Measurements from ENCODE around the gene AGAP1.
"Not testable (repeated sequence)": the region's sequence is repeated elsewhere in the genome, so short reads cannot be mapped to it uniquely, and the experiment has no call there.

Gene AGAP1

GRCh38 chr2:236141616-236142015 is 647.8 kb downstream of the AGAP1 start:
- H3K27me3 ChIP-seq (ENCODE audit: control insufficient read depth, insufficient read depth, low read length, poor library complexity, severe bottlenecking); H3K9me3 ChIP-seq (ENCODE audit: control insufficient read depth, low read length); H3K4me3 ChIP-seq (ENCODE audit: insufficient read depth, low read depth, low read length); H3K27ac ChIP-seq (ENCODE audit: insufficient read depth, low read depth, low read length, poor library complexity, severe bottlenecking); H3K4me1 ChIP-seq (ENCODE audit: control insufficient read depth, insufficient read depth, low read length); H3K36me3 ChIP-seq (ENCODE audit: control insufficient read depth, insufficient read depth, low read length): not testable (repeated sequence)
- 89% methylated on average over 11 of the region's 11 CpGs for WGBS, 2 experiments

DNA sequence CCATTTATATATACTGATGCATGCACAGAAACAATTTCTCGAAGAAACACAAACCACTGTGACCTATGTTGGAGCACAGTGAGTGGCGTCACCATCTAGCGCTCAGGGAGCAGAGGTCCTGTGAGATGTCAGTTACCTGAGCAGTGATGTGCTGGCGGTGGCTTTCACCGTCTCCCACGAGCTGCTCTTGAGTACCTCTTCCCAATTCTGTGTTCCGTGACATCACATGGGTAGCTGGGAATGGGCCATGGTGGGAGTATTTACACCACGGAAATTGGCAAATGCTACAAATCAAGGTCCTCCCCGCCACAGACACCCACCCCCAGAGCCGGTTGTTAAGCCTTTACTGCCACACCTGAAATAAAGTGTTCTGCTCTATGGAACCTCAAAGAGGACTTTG is 650.0 kb downstream of the AGAP1 start:
- no peaks in the 10 kb centered on the region for H3K36me3 ChIP-seq (ENCODE audit: control insufficient read depth, insufficient read depth, low read length)
- no peak overlapping the region for H3K4me3 ChIP-seq (ENCODE audit: insufficient read depth, low read depth, low read length)
- 94 to 95% methylated on average over 10 of the region's 10 CpGs for WGBS, 2 experiments
- H3K4me1 ChIP-seq (ENCODE audit: control insufficient read depth, insufficient read depth, low read length), result no peaks in the 10 kb centered on the region
- H3K9me3 ChIP-seq (ENCODE audit: control insufficient read depth, low read length), result no peaks in the 10 kb centered on the region
- H3K27me3 ChIP-seq (ENCODE audit: control insufficient read depth, insufficient read depth, low read length, poor library complexity, severe bottlenecking), result peaks cover 9% of the 10 kb centered on the region
- no peak overlapping the region for H3K27ac ChIP-seq (ENCODE audit: insufficient read depth, low read depth, low read length, poor library complexity, severe bottlenecking)

DNA sequence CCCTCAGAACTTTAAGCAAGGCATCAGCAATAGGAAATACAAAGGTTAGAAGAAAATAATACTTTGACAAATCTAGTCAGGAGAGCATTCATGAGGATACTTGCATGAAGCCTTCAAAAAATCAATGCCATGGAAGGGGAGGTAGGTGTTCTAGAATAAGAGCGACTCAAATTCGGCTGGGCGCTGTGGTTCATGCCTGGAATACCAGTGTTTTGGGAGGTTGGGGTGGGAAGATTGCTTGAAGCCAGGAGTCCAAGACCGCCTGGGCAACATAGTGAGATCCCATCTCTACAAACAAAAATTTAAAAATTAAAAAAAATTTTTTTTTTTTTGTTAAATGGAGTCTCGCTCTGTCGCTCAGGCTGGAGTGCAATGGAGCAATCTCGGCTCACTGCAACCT is 652.6 kb downstream of the AGAP1 start:
- no peaks in the 10 kb centered on the region for H3K9me3 ChIP-seq (ENCODE audit: control insufficient read depth, low read length)
- H3K27ac ChIP-seq (ENCODE audit: insufficient read depth, low read depth, low read length, poor library complexity, severe bottlenecking), result no peak overlapping the region
- no peaks in the 10 kb centered on the region for H3K36me3 ChIP-seq (ENCODE audit: control insufficient read depth, insufficient read depth, low read length)
- H3K27me3 ChIP-seq (ENCODE audit: control insufficient read depth, insufficient read depth, low read length, poor library complexity, severe bottlenecking), result peaks cover 9% of the 10 kb centered on the region
- no peaks in the 10 kb centered on the region for H3K4me1 ChIP-seq (ENCODE audit: control insufficient read depth, insufficient read depth, low read length)
- WGBS, 2 experiments, result 93 to 94% methylated on average over 6 of the region's 7 CpGs
- H3K4me3 ChIP-seq (ENCODE audit: insufficient read depth, low read depth, low read length), result no peak overlapping the region

DNA sequence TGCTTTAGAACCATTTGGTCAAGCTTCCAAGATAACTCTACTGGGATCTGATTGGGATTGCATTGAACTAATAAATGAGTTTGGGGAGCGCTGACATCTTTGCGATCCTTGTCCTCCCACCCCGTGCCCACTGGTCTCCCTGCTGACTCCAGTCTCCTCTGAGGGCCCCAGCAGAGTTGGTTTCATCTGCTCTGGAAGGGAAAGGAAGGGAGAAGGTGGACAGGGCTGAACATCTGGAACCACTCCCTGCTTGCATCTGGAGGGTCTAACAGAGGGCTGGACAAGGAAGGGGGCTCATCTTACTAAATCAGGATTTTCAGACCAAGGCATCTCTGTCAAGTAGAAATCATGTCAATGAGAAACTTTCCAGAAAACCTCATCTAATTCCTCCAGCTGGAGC is 661.6 kb downstream of the AGAP1 start:
- peaks cover 12% of the 10 kb centered on the region for H3K4me1 ChIP-seq (ENCODE audit: control insufficient read depth, insufficient read depth, low read length)

DNA sequence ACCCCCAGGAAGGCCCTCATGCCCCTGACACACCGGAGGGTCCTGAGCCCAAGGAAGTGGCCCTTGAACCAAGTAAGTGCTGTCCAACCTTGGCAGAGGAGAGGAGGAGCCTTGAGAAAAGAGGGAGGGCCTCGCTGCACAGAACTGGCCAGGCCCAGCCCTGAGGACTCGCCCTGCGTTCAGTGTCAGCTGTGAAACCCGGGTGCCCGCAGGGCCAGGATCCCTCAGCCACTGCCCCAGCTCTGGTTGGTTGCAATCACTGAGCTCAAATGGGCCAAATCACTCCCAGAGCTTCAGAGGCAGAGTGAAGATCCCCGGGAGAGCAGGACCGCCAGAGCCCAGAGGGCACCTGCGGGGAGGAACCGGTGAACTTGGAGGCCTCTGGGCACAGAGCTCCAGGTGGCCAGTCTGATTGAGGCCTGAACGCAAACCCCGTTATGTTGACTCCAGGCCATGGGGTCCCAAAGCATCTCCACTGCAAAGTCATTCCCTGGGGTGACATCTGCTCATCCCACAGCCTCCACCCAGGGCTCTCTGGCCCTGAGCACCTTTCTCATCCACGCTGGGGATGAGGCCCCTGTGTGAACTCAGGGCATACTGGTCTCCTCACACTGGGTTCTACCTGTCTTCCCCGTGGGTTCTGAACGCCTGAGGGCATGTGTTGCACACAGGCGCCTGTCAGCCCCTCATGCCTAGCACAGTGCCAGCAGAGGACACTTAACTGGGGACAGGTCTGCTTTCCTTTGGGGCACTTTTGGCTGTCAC is 662.4 kb downstream of the AGAP1 start:
- H3K4me1 ChIP-seq (ENCODE audit: control insufficient read depth, insufficient read depth, low read length), result peaks cover 19% of the 10 kb centered on the region

More for the DNA sequence above, 661.6 kb downstream of the AGAP1 start:
- Histone ChIP-seq H3K27me3 (ENCODE audit: control insufficient read depth, insufficient read depth, low read length, poor library complexity, severe bottlenecking) (peaks cover 65% of the 10 kb centered on the region), H3K27ac (ENCODE audit: insufficient read depth, low read depth, low read length, poor library complexity, severe bottlenecking) (no peak overlapping the region), H3K36me3 (ENCODE audit: control insufficient read depth, insufficient read depth, low read length) (no peaks in the 10 kb centered on the region), H3K9me3 (ENCODE audit: control insufficient read depth, low read length) (no peaks in the 10 kb centered on the region), H3K4me3 (ENCODE audit: insufficient read depth, low read depth, low read length) (no peak overlapping the region)
- WGBS, 2 experiments, result 92 to 95% methylated on average over 3 of the region's 3 CpGs

GRCh38 chr2:236156860-236157194 is 663.0 kb downstream of the AGAP1 start:
- no peaks in the 10 kb centered on the region for H3K36me3 ChIP-seq (ENCODE audit: control insufficient read depth, insufficient read depth, low read length)
- no peak overlapping the region for H3K27ac ChIP-seq (ENCODE audit: insufficient read depth, low read depth, low read length, poor library complexity, severe bottlenecking)
- H3K4me1 ChIP-seq (ENCODE audit: control insufficient read depth, insufficient read depth, low read length), result peaks cover 19% of the 10 kb centered on the region
- 83 to 89% methylated on average over 6 of the region's 7 CpGs for WGBS, 2 experiments
- no peaks in the 10 kb centered on the region for H3K9me3 ChIP-seq (ENCODE audit: control insufficient read depth, low read length)
- no peak overlapping the region for H3K4me3 ChIP-seq (ENCODE audit: insufficient read depth, low read depth, low read length)
- peaks cover 79% of the 10 kb centered on the region for H3K27me3 ChIP-seq (ENCODE audit: control insufficient read depth, insufficient read depth, low read length, poor library complexity, severe bottlenecking)

More for the DNA sequence above, 662.4 kb downstream of the AGAP1 start:
- no peak overlapping the region for H3K4me3 ChIP-seq (ENCODE audit: insufficient read depth, low read depth, low read length)
- WGBS, 2 experiments, result 91 to 94% methylated on average over 16 of the region's 16 CpGs
- H3K27ac ChIP-seq (ENCODE audit: insufficient read depth, low read depth, low read length, poor library complexity, severe bottlenecking), result no peak overlapping the region
- no peaks in the 10 kb centered on the region for H3K36me3 ChIP-seq (ENCODE audit: control insufficient read depth, insufficient read depth, low read length)
- peaks cover 73% of the 10 kb centered on the region for H3K27me3 ChIP-seq (ENCODE audit: control insufficient read depth, insufficient read depth, low read length, poor library complexity, severe bottlenecking)
- no peaks in the 10 kb centered on the region for H3K9me3 ChIP-seq (ENCODE audit: control insufficient read depth, low read length)

- H3K4me3 ChIP-seq (ENCODE audit: insufficient read depth, low read depth, low read length), result no peak overlapping the region
- H3K27ac ChIP-seq (ENCODE audit: insufficient read depth, low read depth, low read length, poor library complexity, severe bottlenecking), result no peak overlapping the region
- no peaks in the 10 kb centered on the region for H3K36me3 ChIP-seq (ENCODE audit: control insufficient read depth, insufficient read depth, low read length)
- H3K9me3 ChIP-seq (ENCODE audit: control insufficient read depth, low read length), result no peaks in the 10 kb centered on the region
- H3K27me3 ChIP-seq (ENCODE audit: control insufficient read depth, insufficient read depth, low read length, poor library complexity, severe bottlenecking), result peaks cover 84% of the 10 kb centered on the region
- peaks cover 19% of the 10 kb centered on the region for H3K4me1 ChIP-seq (ENCODE audit: control insufficient read depth, insufficient read depth, low read length)
- 93 to 95% methylated on average over 5 to 6 of the region's 6 CpGs for WGBS, 2 experiments
Measured at GRCh38 chr2:236157366-236157765, 663.5 kb downstream of the AGAP1 start.

DNA sequence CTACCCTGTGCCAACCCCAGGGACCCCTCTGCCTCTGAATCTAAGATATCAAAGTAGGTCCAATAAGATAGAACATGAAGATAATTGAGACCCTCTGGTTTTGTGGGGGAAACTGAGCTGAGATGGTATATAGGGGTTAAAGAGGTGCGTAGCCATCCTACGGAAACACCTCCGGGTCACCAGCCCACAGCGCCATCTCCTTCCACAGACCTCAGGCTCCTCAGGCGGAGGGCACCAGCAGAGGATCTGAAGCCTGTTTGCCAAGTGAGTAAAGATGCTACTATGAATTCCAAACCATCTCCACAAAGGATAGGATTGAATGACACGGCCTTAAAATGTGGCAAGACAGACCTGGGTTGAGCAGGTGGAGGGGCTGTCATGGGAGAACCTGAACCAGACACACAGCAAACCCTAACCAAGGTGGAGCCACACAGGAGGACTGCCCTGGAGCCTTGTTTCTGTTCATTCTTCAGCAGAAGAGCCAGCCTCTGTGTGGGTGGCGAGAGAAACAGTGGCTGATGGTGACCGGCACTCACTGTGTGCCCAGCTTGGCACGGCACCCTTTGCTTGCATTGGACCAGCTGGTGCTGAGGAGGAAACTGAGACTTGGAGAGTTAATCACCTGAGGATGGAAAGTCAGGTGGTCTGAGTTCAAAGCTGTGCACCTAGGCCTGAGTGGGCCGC is 664.1 kb downstream of the AGAP1 start:
- peaks cover 90% of the 10 kb centered on the region for H3K27me3 ChIP-seq (ENCODE audit: control insufficient read depth, insufficient read depth, low read length, poor library complexity, severe bottlenecking)
- H3K4me3 ChIP-seq (ENCODE audit: insufficient read depth, low read depth, low read length), result no peak overlapping the region
- H3K27ac ChIP-seq (ENCODE audit: insufficient read depth, low read depth, low read length, poor library complexity, severe bottlenecking), result no peak overlapping the region
- no peaks in the 10 kb centered on the region for H3K9me3 ChIP-seq (ENCODE audit: control insufficient read depth, low read length)
- 92 to 95% methylated on average over 9 to 10 of the region's 10 CpGs for WGBS, 2 experiments
- peaks cover 19% of the 10 kb centered on the region for H3K4me1 ChIP-seq (ENCODE audit: control insufficient read depth, insufficient read depth, low read length)
- no peaks in the 10 kb centered on the region for H3K36me3 ChIP-seq (ENCODE audit: control insufficient read depth, insufficient read depth, low read length)

GRCh38 chr2:236158969-236159777 is 665.3 kb downstream of the AGAP1 start:
- Histone ChIP-seq H3K4me3 (ENCODE audit: insufficient read depth, low read depth, low read length) (no peak overlapping the region), H3K36me3 (ENCODE audit: control insufficient read depth, insufficient read depth, low read length) (no peaks in the 10 kb centered on the region), H3K9me3 (ENCODE audit: control insufficient read depth, low read length) (no peaks in the 10 kb centered on the region), H3K4me1 (ENCODE audit: control insufficient read depth, insufficient read depth, low read length) (peaks cover 25% of the 10 kb centered on the region), H3K27me3 (ENCODE audit: control insufficient read depth, insufficient read depth, low read length, poor library complexity, severe bottlenecking) (peaks cover 100% of the 10 kb centered on the region), H3K27ac (ENCODE audit: insufficient read depth, low read depth, low read length, poor library complexity, severe bottlenecking) (no peak overlapping the region)
- 2% methylated on average over 45 of the region's 45 CpGs for WGBS, 2 experiments

GRCh38 chr2:236159778-236160170 is 665.9 kb downstream of the AGAP1 start:
- no peaks in the 10 kb centered on the region for H3K9me3 ChIP-seq (ENCODE audit: control insufficient read depth, low read length)
- 4 to 6% methylated on average over 33 of the region's 33 CpGs for WGBS, 2 experiments
- peaks cover 100% of the 10 kb centered on the region for H3K27me3 ChIP-seq (ENCODE audit: control insufficient read depth, insufficient read depth, low read length, poor library complexity, severe bottlenecking)
- no peaks in the 10 kb centered on the region for H3K36me3 ChIP-seq (ENCODE audit: control insufficient read depth, insufficient read depth, low read length)
- no peak overlapping the region for H3K4me3 ChIP-seq (ENCODE audit: insufficient read depth, low read depth, low read length)
- H3K4me1 ChIP-seq (ENCODE audit: control insufficient read depth, insufficient read depth, low read length), result peaks cover 25% of the 10 kb centered on the region
- H3K27ac ChIP-seq (ENCODE audit: insufficient read depth, low read depth, low read length, poor library complexity, severe bottlenecking), result no peak overlapping the region
